Mesothelial cell of epicardium (in vitro differentiated cells): ENCODE measurements around the gene C10orf143. TPM values are rescaled to one million over a fixed set of nuclear protein-coding genes. Genes with fewer than 3 reads are reported as not detected.
A peak's percentile ranks its signal among the peaks of the same experiment; 100 is the strongest.
"Not testable (repeated sequence)": the region's sequence is repeated elsewhere in the genome, so short reads cannot be mapped to it uniquely, and the experiment has no call there.

Experiments used
- DNase-seq, 2 experiments: peaks; one replicate each; pipeline ENCODE4 v3.0.0; 2021; ENCODE audit warnings: low spot score in 2 of 2; ENCODE audit not compliant: unreplicated experiment in 2 of 2
- H3K27ac Mint-ChIP-seq: 2 replicates; pipeline ENCODE4 v1.8.0; 2021; ENCODE audit warnings: mixed read lengths
- H3K27me3 Mint-ChIP-seq: 2 replicates; pipeline ENCODE4 v1.8.0; 2021; ENCODE audit warnings: low read depth, mixed read lengths
- H3K36me3 Mint-ChIP-seq: 2 replicates; pipeline ENCODE4 v1.8.0; 2021; ENCODE audit warnings: mixed read lengths
- H3K4me1 Mint-ChIP-seq: 2 replicates; pipeline ENCODE4 v1.8.0; 2021; ENCODE audit warnings: mixed read lengths
- H3K4me3 Mint-ChIP-seq: 2 replicates; pipeline ENCODE4 v1.8.0; 2021; ENCODE audit warnings: mild to moderate bottlenecking, moderate library complexity, mixed read lengths
- H3K9me3 Mint-ChIP-seq: 2 replicates; pipeline ENCODE4 v1.8.0; 2021; ENCODE audit warnings: mixed read lengths
- total RNA-seq: library from RNA; stranded (reverse); gene quantifications from 3 replicates; pipeline ENCODE4 v1.2.1, GENCODE V29; 2021
- TF ChIP-seq, protein P1 (sequence below): fragments of 200-600 bp; sonication (generic); IDR thresholded peaks from one replicate; pipeline ENCODE4 v1.5.0; 2021; ENCODE audit warnings: antibody characterized with exemption; ENCODE audit not compliant: unreplicated experiment

C10orf143 gene
- total RNA-seq, 1 donor from 2014 or later: 2.2 TPM

GRCh38 chr10:130121486-130122079 is 11.0 kb upstream of the C10orf143 start:
- no peak overlapping the region for H3K4me3 Mint-ChIP-seq
- TF ChIP-seq, protein P1, sequence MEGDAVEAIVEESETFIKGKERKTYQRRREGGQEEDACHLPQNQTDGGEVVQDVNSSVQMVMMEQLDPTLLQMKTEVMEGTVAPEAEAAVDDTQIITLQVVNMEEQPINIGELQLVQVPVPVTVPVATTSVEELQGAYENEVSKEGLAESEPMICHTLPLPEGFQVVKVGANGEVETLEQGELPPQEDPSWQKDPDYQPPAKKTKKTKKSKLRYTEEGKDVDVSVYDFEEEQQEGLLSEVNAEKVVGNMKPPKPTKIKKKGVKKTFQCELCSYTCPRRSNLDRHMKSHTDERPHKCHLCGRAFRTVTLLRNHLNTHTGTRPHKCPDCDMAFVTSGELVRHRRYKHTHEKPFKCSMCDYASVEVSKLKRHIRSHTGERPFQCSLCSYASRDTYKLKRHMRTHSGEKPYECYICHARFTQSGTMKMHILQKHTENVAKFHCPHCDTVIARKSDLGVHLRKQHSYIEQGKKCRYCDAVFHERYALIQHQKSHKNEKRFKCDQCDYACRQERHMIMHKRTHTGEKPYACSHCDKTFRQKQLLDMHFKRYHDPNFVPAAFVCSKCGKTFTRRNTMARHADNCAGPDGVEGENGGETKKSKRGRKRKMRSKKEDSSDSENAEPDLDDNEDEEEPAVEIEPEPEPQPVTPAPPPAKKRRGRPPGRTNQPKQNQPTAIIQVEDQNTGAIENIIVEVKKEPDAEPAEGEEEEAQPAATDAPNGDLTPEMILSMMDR: no peak
- DNase-seq: no peak
- no peaks in the 10 kb centered on the region for H3K4me1 Mint-ChIP-seq
- no peak overlapping the region for H3K27ac Mint-ChIP-seq
- H3K36me3 Mint-ChIP-seq: peaks cover 2% of the 10 kb centered on the region
- peaks cover 4% of the 10 kb centered on the region for H3K27me3 Mint-ChIP-seq
- peaks cover 11% of the 10 kb centered on the region for H3K9me3 Mint-ChIP-seq

GRCh38 chr10:130117535-130117934 is 6.9 kb upstream of the C10orf143 start:
- not testable (repeated sequence) for H3K36me3 Mint-ChIP-seq, H3K27me3 Mint-ChIP-seq, H3K4me3 Mint-ChIP-seq

DNA sequence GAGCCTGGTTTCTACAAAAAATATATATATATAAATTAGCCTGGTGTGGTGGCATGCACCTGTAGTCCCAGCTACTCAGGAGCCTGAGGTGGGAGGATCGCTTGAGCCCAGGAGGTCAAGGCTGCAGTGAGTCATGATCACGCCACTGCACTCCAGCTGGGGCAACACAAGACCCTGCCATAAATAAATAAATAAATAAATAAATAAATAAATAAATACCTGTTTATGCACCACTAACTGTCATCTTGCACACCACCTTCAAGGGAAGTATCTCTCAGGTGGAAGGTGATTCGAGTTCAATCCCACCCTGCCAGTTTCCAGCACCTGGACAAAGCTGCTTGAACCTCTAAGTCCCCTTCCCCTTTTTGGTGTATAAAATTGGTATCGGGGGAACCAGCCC is 6.3 kb upstream of the C10orf143 start:
- DNase-seq, H3K27me3 Mint-ChIP-seq, H3K4me1 Mint-ChIP-seq, H3K4me3 Mint-ChIP-seq, H3K27ac Mint-ChIP-seq, H3K36me3 Mint-ChIP-seq: not testable (repeated sequence)
- peaks cover 20% of the 10 kb centered on the region for H3K9me3 Mint-ChIP-seq

More at GRCh38 chr10:130117535-130117934, 6.9 kb upstream of the C10orf143 start:
- not testable (repeated sequence) for H3K27ac Mint-ChIP-seq, DNase-seq, H3K4me1 Mint-ChIP-seq
- H3K9me3 Mint-ChIP-seq: peaks cover 15% of the 10 kb centered on the region

- TF ChIP-seq, protein P1: no peak
- no peaks in the 10 kb centered on the region for H3K27me3 Mint-ChIP-seq
- peaks cover 5% of the 10 kb centered on the region for H3K36me3 Mint-ChIP-seq
- H3K4me1 Mint-ChIP-seq: peaks cover 16% of the 10 kb centered on the region
- H3K9me3 Mint-ChIP-seq: peaks cover 19% of the 10 kb centered on the region
- no peak overlapping the region for H3K27ac Mint-ChIP-seq
- no peak overlapping the region for H3K4me3 Mint-ChIP-seq
- no peak for DNase-seq
Observed at GRCh38 chr10:130112821-130113220, 2.2 kb upstream of the C10orf143 start.

DNA sequence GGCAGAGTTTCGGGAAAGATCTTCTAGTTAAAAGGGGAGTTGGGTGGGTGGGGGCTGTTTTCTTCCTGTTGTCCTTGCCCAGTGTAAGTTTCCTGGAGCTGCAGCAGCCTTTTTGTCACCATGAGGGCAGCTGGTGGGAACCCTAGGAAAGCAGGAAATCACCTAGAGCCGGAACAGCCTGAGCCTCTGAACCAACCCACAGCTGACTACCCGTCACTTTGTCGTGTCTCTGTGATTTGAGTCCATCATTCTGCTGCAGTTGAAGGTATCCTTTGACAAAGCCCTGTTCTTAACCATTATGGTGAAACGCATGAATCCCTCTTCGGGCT is 1.2 kb upstream of the C10orf143 start:
- Mint-ChIP-seq H3K27me3 (peaks cover 2% of the 10 kb centered on the region), H3K9me3 (peaks cover 12% of the 10 kb centered on the region), H3K27ac (peak overlapping the region; percentile 92), H3K4me1 (peaks cover 16% of the 10 kb centered on the region), H3K36me3 (peaks cover 5% of the 10 kb centered on the region), H3K4me3 (peak overlapping the region; percentile 97)
- TF ChIP-seq, protein P1: no peak
- DNase-seq: no peak

DNA sequence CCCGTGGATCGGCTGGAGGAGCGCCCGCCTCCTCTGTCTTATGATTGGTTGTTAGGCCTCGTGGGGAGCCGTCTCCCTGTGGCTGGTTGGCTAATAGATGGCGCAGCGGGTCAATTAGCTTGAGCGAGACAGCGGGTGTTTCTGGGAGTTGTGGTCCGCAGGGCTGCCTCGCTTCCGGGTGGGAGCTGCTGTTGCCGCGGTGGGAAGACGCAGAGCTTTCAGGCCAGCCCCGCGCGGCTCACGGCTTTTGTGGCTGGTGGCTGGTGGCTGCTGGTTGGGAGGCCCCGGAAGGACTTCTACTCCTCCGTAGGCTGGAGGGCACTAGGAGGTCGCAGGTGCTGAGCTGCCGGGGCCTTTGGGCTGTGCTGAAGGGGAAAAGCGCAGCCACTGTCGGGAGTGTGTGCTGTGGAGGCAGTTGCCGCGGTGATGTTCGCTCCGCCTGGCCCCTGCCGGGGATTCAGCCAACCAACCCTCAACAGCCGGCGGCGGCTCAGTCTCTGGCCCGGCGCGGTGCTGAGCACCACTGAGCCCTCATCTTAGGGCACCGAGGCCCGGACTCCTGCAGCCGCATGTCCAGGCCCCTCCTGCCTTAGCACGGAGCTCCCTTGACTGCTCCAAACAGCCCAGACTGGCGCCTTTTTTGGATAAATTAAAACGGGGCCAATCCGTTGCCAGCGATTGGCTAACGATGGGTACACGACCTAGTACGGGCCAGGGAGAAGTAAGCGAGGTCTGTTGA is 652 bp upstream of the C10orf143 start:
- DNase-seq: peak; percentile 87 to 93
- peaks cover 10% of the 10 kb centered on the region for H3K9me3 Mint-ChIP-seq
- peaks cover 3% of the 10 kb centered on the region for H3K27me3 Mint-ChIP-seq
- peaks cover 16% of the 10 kb centered on the region for H3K4me1 Mint-ChIP-seq
- peak overlapping the region; percentile 92 for H3K27ac Mint-ChIP-seq
- TF ChIP-seq, protein P1: no peak
- H3K4me3 Mint-ChIP-seq: peak overlapping the region; percentile 97
- H3K36me3 Mint-ChIP-seq: peaks cover 4% of the 10 kb centered on the region
